ENCODE data around the gene HS6ST3.

HS6ST3 gene

DNA sequence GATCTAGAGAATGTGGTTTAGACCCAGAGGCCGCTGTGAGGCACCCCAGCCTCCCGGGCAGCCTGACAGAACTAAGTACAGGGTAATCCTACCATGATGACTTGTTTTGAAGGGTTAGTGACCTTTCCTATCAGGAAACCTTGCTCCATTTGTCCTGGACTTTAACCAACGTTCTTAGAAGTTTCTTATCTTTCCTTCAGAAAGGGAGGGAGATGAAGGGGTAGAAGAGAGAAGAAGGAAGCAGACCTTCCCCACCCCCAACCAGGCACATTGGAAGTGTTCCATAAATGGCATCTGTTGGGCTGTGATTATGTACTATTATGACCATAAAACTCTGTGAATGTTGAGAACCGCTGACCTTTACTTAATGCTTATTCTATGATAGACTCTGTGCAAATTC, 720.2 kb downstream of the HS6ST3 start:
- no peak for DNase-seq (ENCODE audit: extremely low read depth in 1 of 2, low read depth in 1 of 2)

DNA sequence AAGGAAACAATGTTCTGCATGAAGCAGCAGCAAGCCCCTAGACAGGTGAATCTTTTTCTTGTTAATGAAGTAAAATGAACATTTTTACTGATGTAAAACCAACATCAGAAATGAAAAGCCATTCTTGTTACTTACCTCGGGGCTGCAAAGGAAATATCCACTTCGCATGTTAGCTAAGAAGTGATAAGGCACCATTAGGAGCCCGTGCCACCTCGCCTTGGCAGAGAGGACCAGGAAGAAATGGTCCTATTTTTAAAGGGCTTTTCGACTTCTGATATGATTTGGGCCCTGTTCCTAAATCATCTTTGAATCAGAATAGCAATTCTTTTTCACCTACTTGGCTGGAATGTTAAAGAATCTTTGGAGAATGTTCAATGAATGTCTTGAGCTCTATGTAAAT, 721.1 kb downstream of the HS6ST3 start:
- no peak for DNase-seq (ENCODE audit: extremely low read depth in 1 of 2, low read depth in 1 of 2)

DNA sequence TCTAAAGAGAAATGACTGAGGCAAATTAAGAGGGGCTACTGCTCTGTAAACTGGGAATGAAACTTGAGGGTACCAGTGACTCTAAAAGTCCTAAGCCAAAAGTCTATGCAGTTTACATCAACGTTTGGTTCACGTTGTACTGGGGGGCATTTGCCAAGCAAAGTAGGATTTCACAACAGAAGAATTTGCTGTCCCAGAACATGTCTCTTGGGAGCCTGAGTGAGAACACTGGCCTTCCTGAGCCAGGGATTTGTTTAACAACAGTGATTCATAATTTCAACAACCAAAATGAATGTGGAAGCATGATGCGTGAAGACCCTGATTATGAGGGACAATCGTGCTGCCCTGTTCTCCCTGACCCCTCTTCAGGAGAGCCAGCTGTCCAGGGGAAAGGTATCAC, 726.4 kb downstream of the HS6ST3 start:
- DNase-seq (ENCODE audit: extremely low read depth in 1 of 2, low read depth in 1 of 2) = no peak

DNA sequence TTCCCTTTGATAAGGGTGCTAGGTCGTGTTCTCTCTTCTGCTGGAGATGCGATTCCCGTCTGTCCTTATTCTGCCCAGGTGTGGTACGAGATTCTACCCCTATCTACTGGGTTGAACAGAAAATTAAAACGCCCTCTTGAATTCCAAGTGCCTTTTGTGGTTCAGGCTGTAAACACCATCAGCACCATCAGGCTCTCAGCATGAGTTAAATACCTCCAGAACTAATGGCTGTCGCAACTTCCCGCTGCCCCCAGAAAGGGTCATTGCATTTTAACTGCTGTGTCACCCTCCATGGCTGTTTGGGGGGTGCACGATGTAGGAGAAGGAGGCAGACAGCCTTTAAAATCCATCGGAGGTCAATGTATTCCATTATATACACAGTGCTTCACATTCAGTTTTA, 727.0 kb downstream of the HS6ST3 start:
- no peak for DNase-seq (ENCODE audit: extremely low read depth in 1 of 2, low read depth in 1 of 2)

DNA sequence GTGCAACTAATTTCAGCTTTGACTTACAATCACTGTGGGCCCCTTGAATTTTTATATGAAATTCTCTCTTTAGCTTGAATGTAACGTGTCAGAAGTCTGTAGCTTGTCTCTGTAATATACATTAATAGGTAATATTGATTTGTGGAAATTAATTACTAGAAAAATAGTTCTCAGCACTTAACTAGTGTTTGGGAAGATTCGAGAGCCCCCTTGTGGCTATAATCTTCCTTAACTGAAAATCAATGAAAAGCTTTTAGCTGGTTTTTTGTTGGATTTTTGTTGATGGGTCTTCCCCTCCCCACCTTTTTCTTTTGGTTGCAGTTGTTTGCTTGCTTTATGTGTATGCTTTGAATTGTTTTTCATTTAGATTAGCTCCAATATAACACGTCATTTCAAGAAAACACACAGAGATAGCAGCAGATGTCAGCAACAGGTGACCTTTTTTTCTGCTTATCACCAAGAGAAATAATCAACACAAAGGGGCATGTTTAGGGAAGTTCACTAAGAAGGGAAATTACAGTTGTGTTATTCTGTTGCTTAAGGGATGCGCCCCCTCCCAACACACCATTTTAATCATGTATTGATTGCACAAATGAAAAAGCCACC, 727.5 kb downstream of the HS6ST3 start:
- no peak for DNase-seq (ENCODE audit: extremely low read depth in 1 of 2, low read depth in 1 of 2)

DNA sequence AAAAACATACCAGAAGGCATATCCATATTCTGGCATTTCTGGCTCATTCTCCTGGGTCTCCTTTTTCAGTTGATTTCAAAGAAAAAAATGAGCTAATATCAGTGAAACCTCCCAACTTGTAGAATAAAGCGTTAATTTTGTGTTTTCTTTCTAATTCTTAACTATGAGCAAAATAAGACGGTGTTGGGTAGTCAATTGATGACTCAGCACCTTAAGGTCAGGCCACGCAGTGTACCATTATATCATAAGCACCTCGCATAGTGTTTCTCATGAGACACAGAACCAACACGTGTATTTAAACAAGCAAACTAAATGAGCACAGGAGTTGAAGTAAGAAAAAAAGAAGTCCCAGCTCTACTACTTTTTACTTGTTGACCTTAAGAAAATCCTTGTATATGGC, 729.5 kb downstream of the HS6ST3 start:
- no peak for DNase-seq (ENCODE audit: extremely low read depth in 1 of 2, low read depth in 1 of 2)

DNA sequence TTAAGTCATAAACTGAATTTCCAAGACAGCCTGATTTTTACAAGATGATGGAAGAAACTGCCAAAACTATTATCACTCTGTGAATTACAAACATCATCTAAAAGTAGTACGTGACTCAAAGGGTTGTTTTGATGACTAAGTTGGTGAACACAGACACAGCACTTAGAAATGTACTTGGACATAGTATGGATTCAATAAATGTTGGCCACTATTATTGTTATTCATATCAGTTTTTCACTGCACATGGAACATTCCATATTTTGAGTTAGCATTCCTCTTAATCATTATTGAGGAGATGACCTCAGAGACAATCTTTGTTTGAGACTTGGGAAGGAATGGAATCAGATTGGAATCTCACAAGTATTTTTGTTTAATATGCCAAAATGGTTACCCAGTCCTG, 731.5 kb downstream of the HS6ST3 start:
- DNase-seq (ENCODE audit: extremely low read depth in 1 of 2, low read depth in 1 of 2) = no peak

DNA sequence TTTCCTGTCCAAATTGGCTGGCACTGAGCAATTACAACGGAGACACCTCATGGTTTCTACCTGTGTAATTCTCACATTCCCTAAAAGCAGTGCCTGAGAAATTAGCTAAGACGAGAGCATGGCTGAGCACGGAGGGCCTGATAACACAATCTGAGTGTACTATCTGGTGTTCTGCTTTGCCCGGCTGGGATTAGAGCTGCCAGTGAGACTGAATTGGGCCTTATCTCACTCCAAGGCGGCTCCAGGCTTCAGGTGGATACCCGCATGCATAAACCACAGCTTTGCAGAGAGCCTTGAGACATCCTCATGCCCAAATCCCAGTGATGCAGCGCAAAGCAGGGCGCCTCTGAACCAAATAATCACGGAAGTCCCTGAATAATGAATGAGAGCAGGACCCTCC, 732.1 kb downstream of the HS6ST3 start:
- DNase-seq (ENCODE audit: extremely low read depth in 1 of 2, low read depth in 1 of 2) = no peak

DNA sequence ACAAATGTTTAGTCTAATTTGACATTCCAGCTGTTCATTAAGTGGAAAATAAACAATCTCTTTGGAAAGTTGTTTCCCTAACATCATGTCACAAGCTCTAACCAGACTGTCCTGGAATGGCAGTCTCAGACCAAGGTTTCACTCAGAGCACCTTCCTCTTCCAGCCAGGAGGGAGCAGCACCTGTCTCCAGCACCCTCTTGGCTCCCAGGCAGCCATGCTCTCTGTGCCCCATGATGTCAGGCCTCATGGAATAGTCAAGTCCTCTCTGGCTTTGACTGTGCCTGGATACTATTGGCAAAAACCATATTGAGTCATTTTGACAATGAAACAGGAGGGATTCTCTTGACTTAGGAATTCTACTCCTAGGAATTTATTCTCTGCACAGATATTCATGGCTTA, 733.0 kb downstream of the HS6ST3 start:
- DNase-seq (ENCODE audit: extremely low read depth in 1 of 2, low read depth in 1 of 2) = no peak

DNA sequence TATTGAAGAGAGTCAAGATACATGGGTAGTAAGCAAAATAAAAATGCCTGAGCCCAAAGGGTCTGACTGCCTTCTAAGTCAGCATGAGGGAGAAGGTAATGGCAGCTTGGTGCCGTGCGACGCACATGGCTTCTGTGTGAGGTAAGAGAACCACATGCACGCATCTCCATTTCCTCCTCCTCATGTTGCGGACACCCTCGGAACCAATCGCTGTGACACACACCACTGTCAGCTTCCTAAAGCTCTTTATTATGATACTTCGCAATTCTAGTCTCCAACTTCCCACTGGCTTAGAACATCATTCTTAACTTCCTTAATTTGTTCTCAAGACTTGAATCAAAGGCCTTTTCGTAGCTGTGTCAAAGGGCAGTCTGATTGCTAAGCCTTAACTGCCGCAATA, 734.2 kb downstream of the HS6ST3 start:
- no peak for DNase-seq (ENCODE audit: extremely low read depth in 1 of 2, low read depth in 1 of 2)

DNA sequence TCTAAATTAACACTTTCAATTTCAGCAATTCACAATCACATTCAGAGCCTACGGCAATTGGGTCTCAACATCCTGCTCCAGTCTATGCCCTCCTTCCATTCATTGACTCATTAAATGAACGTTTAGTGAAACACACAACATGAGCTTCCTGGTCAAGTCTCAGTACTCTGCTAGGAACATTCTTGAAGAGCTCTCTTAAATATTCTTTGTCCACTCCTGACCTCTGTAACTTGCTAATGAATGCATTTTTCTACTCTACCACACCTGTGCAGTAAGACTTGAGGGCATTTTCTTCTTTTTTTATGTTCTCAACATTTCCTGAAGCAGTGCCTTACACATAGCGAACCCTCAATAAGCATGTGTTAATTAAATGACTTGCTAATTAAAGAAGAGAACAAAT, 735.7 kb downstream of the HS6ST3 start:
- DNase-seq (ENCODE audit: extremely low read depth in 1 of 2, low read depth in 1 of 2) = no peak

DNA sequence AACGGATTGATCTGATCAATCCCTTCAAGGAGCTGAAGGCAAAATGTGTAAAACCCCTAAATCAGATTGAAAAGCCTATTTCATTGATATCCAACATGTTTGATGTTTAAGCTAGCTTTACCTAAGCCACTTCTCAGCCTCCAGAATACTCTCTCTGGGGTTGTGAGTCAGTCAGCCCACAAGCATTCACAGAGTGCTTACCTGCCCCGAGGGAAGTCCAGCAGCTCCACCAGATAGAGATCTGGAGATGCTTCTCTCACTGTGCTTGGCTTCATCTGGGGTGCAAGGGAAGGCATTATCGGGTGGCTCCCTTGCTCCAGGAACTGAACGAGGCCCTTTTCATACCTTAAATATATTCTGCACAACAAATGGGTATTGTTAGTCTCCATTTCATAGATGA, 744.7 kb downstream of the HS6ST3 start:
- no peak for DNase-seq (ENCODE audit: extremely low read depth in 1 of 2, low read depth in 1 of 2)

DNA sequence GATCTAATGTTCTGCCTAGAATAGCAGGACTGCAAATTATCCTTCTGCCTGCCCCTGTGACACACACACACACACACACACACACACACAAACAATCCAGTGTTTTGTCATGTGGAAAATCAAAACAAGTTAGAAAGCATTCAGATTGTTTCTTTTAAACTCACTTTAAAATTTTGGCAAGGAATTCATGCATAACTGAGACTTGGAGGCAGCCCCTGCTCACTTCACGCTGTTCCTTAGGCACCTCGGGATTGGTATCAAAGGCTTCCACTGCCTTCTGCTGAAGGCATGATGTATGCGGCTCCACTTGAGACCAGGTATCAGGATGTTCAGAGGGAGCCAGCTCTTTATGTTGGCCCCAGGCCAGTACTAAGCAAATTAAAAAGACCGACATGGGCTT, 745.6 kb downstream of the HS6ST3 start:
- DNase-seq (ENCODE audit: extremely low read depth in 1 of 2, low read depth in 1 of 2) = no peak

DNA sequence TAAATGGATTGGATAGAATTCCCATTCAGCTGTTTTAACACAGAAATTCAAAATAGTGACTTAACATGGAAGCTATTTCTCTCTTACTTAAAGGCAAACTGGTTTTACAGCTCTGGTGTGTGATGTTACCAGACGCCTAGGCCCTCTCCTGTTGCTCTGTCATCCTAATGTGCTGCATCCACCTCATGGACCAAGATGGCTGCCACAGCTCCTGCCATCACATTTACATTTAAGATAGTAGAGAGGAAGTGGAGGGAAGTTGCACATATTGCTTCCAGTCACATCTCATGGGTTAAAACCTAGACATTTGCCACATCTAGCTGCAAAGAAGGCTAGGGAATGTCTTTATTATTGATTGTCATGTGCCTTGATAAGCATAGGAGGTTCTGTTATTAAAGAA, 746.8 kb downstream of the HS6ST3 start:
- DNase-seq (ENCODE audit: extremely low read depth in 1 of 2, low read depth in 1 of 2) = no peak

DNA sequence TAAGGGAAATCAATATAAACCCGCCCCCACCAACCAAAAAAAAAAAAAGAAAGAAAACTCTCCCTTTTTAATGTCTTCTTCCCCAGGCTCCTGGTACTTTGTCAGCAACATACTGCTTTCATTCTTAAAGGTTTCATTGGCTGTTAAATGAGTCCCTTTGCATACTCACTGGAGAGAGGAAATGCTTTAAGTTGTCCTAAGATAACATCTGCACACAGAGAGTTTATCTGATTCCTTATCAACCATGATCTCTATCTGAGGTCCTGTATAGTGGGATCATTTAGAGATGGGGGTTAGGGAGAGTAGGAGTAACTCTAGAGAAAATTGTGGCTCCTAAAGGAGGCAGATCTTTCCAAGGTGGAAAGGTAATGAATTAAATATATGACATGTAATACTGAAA, 747.9 kb downstream of the HS6ST3 start:
- DNase-seq (ENCODE audit: extremely low read depth in 1 of 2, low read depth in 1 of 2) = no peak

DNA sequence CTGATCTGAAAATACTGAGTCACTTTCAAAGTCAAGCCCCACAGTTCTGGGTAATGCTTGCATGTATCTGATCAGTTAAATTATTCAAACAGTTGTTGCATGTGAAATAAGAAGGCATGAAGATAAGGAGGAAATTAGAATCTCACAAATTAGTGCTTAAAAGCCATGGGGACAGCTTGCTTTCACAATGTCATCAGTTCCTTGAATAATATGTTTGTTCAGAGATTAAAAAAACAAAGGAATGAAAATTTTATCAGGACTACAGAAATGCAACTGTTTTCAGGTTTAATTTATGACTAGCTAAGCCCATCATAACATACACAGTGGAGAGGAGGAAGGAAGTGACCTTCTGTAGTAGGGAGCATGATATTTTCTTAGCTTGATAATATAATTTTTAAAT, 754.3 kb downstream of the HS6ST3 start:
- no peak for DNase-seq (ENCODE audit: extremely low read depth in 1 of 2, low read depth in 1 of 2)

DNA sequence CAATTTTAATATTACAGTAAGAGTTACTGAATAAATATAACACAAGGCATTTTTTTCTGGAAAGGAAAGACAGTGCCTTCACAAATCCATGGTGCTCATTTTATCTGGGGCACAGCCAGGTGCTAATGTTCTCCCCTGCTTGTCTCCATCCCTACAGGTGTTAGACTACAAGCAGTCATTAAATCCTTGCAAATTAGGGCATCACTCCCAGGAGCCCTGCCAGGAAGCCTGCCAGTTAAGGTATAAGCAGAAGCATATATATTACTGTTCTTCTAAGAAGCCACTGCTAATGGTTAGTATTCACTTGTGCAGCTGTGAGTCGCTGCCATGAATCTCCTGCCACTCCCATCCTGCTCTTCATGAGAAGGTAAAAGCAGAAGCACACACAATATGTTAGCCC, 754.7 kb downstream of the HS6ST3 start:
- no peak for DNase-seq (ENCODE audit: extremely low read depth in 1 of 2, low read depth in 1 of 2)

DNA sequence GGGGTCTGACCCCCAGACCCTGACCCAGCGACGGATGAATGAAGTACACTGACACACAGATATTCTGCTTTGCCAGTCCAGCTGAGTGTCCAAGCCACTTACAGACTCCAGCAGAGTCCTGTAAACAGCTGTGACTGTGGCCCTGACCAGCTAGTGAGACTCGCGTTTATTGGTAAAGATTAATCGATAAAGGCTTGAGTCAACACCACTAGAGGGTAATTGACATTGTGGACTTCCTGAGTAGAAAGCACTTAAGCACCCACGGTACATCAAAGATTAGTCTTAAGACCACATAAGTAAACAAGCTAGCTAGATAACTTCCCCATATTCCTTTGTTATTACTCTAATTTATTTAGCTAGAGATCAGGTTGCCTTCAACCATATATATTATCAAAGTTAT, 758.4 kb downstream of the HS6ST3 start:
- DNase-seq (ENCODE audit: extremely low read depth in 1 of 2, low read depth in 1 of 2) = no peak

DNA sequence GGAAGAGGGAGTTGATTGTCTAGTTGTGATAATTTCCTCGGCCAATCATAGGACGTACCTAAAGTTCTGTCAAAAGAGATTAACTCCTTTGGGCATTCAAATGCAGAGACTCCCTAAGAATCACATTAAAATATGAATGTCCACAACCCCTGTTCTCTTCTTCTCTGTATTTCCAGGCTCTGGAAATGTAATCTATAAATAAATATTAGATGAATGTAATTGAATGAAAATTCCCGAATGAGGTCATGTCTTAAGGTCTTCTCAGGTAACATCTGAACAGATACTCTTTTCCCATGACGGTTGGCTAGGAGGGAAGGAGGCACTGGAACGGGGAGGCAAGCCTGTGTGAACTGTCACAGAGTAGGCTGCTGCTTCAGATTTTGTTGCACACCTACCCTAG, 759.2 kb downstream of the HS6ST3 start:
- no peak for DNase-seq (ENCODE audit: extremely low read depth in 1 of 2, low read depth in 1 of 2)

DNA sequence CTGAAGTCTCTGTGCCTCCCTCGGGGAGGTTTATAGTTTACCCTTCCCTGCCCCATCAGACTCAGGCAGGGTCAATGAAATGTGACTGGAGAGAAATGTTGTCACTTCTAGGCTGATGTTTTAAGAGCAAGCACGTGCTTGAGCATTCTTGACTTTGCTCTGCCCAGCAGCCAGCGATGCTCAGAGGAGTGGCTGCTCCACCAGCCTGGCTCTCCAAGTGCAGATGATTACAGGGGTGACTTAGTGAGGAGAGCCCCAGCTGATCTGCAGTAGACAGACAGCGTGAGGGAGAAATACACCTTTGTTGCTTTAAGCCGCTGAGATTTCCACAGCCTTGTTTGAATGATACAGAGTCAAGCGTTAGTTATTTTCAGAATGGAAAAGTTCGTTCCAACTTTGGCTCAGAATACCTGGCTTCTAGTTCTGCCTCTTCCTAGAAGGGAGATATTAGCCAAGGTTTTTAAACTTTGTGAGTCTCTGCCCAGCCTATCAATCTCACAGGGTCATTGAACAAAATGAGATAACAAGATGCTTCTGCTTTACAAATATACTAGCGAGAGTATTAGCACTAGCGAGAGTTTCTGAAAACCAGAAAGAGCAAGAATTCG, 760.7 kb downstream of the HS6ST3 start:
- DNase-seq (ENCODE audit: extremely low read depth in 1 of 2, low read depth in 1 of 2) = no peak

DNA sequence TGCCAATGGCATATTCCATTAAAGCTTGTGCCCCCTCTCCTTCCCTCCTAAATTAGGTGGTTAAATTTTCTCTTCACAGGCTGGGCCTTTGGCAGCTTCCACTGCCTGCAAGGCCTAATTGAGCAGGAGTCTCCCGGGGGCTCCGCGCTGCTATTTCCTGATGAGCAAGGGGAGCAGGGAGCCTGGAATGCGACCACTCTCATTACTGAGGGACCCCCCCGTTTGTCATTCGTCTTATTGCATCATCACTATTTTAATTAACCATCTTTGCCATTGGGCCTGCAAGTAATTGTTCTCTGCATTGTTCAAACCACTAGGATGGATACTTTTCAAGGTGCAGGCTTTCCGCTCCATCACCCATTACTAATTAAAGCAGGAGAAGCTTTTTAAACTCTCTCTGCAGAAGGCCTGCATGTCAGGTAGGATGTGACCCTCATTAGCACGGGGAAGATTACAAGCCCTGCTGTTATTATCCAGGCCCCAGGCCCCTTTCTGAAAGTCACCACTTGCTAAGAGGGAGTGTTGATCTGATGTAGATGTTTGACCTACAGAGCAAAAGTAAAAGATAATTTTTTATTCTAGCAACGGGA, 762.0 kb downstream of the HS6ST3 start:
- DNase-seq (ENCODE audit: extremely low read depth in 1 of 2, low read depth in 1 of 2) = no peak

DNA sequence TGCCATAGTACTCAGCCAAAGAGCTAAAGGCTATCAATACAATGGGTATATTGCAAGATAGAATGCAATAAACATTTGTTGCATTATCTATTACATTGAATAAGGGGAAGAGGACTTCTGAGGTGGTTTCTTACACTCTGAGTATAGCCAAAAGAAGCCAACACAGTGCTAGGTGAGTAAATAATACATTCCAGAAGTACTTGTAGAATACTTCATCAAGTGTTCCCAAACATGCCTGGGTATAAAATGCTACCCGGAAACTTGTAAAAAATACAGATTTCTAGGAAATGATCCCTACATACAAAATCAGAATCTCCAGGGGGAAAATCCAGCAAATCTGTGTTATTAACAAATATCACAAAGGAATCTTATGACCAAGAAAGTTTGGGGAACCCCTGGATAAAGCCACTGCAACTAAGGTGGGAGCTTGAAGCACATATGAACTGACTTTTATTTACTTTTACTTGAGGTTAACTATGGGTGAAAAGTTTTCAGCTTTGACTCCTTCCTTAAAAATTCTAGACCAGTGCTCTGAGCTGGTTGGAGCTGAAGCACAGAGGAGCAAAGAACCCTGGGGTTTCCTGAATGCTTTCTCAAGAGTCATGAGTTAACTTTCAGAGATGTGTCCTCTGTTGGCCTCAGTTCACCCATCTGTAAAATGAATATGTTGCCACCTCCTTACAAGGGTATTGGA, 768.4 kb downstream of the HS6ST3 start:
- DNase-seq (ENCODE audit: extremely low read depth in 1 of 2, low read depth in 1 of 2) = no peak

All from activated CD8-positive, alpha-beta memory T cell treated with anti-CD3 and anti-CD28 coated beads for 1 hour (primary cell).